NB4 (cell line): ENCODE results near the gene KLF2.

Experiments used
- POLR2A ChIP-seq: IDR thresholded peaks from 2 replicates; pipeline ENCODE4 v1.6.1; 2011; ENCODE audit warnings: mild to moderate bottlenecking; ENCODE audit not compliant: insufficient read length; ENCODE audit errors: extremely low read depth
- TF ChIP-seq, protein P1 (sequence below): IDR thresholded peaks from one replicate; pipeline ENCODE4 v1.5.1; 2012; ENCODE audit warnings: low read depth, low read length

DNA sequence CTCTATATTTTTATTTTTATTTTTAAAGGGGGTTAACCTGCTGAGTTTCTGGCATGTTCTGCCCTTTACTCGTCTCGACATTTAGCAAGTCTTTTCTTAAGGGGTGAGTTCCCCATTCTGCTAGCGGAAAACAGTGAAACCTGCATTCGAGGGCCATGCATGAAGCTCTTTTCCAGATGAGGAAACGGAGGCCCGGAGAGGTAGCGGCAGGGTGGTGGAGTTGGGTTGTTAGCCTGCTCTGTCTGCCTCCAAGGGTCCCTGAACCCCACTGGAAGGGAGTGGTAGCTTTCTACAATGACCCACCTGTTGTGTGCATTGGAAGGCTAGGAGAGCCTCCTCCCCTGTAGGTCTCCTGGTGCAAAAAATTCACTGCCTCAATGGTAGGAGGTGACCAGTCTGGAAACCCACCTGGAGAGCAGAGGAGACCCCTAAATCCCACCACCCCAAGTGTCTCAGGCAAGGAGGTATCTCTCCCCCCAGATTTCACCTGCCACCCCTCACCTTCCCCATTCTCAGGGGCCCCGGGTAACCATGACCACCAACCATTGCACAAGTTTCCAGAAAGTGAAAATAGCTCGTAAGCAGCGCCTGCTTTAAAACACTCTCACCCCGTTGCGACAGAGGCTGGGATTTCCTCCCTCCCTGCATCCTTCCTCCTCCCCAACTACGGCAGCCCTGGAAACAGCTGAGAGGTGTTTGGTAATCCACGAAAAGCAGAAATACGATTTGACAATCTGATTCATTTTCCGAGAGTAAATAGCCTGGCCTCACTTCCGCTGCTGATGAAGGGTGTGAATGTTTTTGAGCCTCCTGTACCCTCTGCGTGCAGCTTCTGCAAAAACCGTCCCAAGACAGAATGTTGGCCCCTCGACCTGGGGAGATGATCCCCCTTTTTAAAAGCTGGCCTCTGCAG is 3.5 kb downstream of the KLF2 start:
- TF ChIP-seq, protein P1, sequence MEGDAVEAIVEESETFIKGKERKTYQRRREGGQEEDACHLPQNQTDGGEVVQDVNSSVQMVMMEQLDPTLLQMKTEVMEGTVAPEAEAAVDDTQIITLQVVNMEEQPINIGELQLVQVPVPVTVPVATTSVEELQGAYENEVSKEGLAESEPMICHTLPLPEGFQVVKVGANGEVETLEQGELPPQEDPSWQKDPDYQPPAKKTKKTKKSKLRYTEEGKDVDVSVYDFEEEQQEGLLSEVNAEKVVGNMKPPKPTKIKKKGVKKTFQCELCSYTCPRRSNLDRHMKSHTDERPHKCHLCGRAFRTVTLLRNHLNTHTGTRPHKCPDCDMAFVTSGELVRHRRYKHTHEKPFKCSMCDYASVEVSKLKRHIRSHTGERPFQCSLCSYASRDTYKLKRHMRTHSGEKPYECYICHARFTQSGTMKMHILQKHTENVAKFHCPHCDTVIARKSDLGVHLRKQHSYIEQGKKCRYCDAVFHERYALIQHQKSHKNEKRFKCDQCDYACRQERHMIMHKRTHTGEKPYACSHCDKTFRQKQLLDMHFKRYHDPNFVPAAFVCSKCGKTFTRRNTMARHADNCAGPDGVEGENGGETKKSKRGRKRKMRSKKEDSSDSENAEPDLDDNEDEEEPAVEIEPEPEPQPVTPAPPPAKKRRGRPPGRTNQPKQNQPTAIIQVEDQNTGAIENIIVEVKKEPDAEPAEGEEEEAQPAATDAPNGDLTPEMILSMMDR: no peak
- TF ChIP-seq POLR2A: no peak
